ENCODE measurements around the gene SMIM36.

The SMIM36 gene
- 0 reads per million in 3 donors for total RNA-seq

DNA sequence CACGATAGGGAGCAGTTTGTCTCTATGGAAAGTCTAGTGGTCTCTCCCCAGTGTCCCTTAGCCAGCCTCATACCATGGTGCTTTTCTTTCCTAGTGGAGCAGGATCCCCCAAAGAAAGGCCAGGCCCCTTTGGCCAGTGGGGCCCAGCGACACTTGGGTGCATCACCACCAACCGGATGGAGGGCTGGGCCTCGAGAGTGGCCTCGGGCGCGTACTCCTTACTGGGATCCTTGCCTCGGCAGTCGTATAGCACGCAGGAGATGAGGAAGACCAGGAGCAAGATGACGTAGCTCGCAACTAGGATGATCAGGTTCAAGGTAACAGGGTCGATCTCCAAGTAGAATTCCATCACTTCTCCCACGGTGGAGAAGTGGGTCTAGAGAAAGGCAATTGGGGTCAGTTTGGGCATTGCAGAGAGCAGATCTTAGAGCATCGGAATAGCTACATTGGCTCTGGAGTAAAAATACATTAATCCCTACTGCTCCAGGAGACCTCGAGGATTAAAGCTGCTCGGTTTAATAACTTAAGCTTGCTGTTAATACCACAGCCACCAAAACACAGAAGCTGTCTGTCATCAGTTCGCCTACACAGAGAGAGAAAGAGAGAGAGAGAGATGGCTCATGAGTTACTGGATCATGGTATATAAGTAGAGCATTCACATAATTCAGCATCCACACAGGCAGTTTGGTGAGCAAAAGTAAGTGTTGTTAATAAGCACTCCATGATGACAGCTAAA, at the start of gene SMIM36:
Gene SMIM36 (minus strand): TSS at position 467 of the 736 bp plus-strand sequence.
- H3K4me1 ChIP-seq (ENCODE audit: control insufficient read depth, insufficient read depth, low read length, poor library complexity, severe bottlenecking): peaks cover 5% of the 10 kb centered on the region
- no peaks in the 10 kb centered on the region for H3K9me3 ChIP-seq (ENCODE audit: control insufficient read depth, low read length)
- DNase-seq: no peak
- H3K4me3 ChIP-seq (ENCODE audit: insufficient read depth, low read depth, low read length, poor library complexity, severe bottlenecking): no peak within 1 kb of the TSS
- no peaks in the 10 kb centered on the region for H3K27me3 ChIP-seq (replicated peaks; ENCODE audit: control insufficient read depth, insufficient read depth, low read length, poor library complexity, severe bottlenecking)
- H3K27ac ChIP-seq (ENCODE audit: insufficient read depth, low read length, poor library complexity, severe bottlenecking): no peak within 1 kb of the TSS
- H3K36me3 ChIP-seq (ENCODE audit: control insufficient read depth, insufficient read depth, low read length): no peaks in the 10 kb centered on the region

DNA sequence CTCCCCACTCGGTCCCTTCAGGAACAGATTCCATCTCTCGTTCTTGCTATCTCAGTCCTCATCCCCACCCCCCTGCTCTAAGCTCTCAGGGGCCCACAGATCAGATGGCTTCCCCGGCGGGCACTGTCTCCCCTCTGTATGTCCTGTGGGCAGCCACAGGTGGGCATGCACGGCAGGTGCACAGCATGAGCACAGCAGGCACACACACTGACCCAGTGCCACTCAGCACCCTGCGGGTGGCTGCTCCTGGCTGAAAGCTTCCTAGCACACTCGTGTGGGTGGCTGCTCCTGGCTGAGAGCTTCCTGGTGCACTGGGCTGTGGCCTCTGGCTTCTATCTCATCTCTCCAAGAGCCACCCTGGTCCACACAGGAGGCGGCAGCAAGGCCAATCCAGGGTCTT, 44.5 kb upstream of the SMIM36 start:
- Histone ChIP-seq H3K27ac (ENCODE audit: insufficient read depth, low read length, poor library complexity, severe bottlenecking) (no peak overlapping the region), H3K4me3 (ENCODE audit: insufficient read depth, low read depth, low read length, poor library complexity, severe bottlenecking) (no peak overlapping the region), H3K9me3 (ENCODE audit: control insufficient read depth, low read length) (no peaks in the 10 kb centered on the region), H3K4me1 (ENCODE audit: control insufficient read depth, insufficient read depth, low read length, poor library complexity, severe bottlenecking) (no peaks in the 10 kb centered on the region), H3K27me3 (replicated peaks; ENCODE audit: control insufficient read depth, insufficient read depth, low read length, poor library complexity, severe bottlenecking) (no peaks in the 10 kb centered on the region), H3K36me3 (ENCODE audit: control insufficient read depth, insufficient read depth, low read length) (no peaks in the 10 kb centered on the region)
- DNase-seq: no peak

DNA sequence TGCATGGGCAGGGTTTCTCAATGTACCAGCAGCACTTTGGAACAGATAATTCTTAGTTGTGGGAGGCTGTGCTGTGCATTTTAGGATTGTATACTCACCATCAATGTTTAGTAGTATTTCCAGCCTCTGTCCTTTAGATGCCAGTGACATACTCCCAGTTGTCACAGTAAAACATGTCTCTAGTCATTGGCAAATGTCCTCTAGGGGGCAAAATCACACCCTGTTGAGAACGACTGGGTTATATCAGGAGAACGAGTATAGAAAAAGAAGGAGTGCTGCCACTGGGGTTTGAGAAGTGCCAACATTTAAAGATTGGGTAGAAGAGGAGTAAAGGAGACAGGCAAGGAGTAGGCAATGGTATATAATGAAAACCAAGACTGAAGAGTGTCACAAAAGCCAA, 37.9 kb upstream of the SMIM36 start:
- no peaks in the 10 kb centered on the region for H3K36me3 ChIP-seq (ENCODE audit: control insufficient read depth, insufficient read depth, low read length)
- H3K4me3 ChIP-seq (ENCODE audit: insufficient read depth, low read depth, low read length, poor library complexity, severe bottlenecking): no peak overlapping the region
- H3K27ac ChIP-seq (ENCODE audit: insufficient read depth, low read length, poor library complexity, severe bottlenecking): no peak overlapping the region
- no peaks in the 10 kb centered on the region for H3K9me3 ChIP-seq (ENCODE audit: control insufficient read depth, low read length)
- no peaks in the 10 kb centered on the region for H3K4me1 ChIP-seq (ENCODE audit: control insufficient read depth, insufficient read depth, low read length, poor library complexity, severe bottlenecking)
- no peak for DNase-seq
- no peaks in the 10 kb centered on the region for H3K27me3 ChIP-seq (replicated peaks; ENCODE audit: control insufficient read depth, insufficient read depth, low read length, poor library complexity, severe bottlenecking)

DNA sequence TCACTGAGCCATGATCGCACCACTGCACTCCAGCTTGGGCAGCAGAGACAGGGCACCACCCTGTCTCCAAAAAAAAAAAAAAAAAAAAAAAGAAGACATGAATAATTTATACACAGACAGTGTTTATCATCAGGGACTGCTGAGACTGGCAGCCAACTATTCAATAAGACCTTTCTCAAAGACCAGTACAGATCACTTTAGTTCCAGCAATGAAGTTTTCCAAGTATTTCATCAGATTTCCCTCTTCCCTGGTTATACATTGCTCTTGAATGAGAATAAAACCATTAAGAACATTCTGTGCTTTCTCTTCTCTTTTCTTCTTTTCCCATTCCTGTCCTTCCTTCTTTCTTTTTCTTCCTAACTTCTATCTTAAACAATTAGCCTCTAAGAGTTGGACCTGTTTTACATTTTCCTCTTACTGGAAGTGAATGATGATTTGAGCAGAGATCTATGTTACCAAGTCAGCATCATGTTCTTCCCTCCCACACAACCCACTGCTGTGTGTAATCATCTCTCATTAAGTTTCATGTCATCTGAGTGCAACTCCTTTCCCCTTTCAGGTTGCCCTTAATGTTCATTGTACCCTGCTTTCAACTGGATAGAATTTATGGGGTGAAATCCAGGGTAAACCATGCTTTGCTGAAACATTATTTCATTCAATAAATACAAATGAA, 35.9 kb upstream of the SMIM36 start:
- Histone ChIP-seq H3K4me3 (ENCODE audit: insufficient read depth, low read depth, low read length, poor library complexity, severe bottlenecking) (no peak overlapping the region), H3K9me3 (ENCODE audit: control insufficient read depth, low read length) (no peaks in the 10 kb centered on the region), H3K36me3 (ENCODE audit: control insufficient read depth, insufficient read depth, low read length) (no peaks in the 10 kb centered on the region), H3K27ac (ENCODE audit: insufficient read depth, low read length, poor library complexity, severe bottlenecking) (no peak overlapping the region), H3K4me1 (ENCODE audit: control insufficient read depth, insufficient read depth, low read length, poor library complexity, severe bottlenecking) (no peaks in the 10 kb centered on the region), H3K27me3 (replicated peaks; ENCODE audit: control insufficient read depth, insufficient read depth, low read length, poor library complexity, severe bottlenecking) (no peaks in the 10 kb centered on the region)
- DNase-seq: no peak

DNA sequence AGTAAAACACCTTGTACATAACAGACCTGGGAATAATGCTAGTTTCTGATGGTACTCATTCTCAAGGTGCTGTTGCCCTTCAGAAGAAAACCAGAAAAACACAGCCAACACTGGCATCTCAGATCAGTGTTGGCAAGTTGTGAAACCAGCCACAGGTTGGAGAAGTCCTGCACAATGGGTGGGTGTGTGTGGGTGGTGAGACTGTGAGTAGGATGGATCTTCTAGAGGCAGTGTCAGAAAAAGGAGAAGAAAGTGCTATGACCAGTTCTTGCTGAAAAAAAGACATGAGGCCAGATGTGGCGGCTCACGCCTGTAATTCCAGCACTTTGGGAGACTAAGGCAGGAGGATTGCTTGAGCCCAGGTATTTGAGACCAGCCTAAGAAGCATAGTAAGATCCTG, 35.2 kb upstream of the SMIM36 start:
- no peak overlapping the region for H3K4me3 ChIP-seq (ENCODE audit: insufficient read depth, low read depth, low read length, poor library complexity, severe bottlenecking)
- no peak overlapping the region for H3K27ac ChIP-seq (ENCODE audit: insufficient read depth, low read length, poor library complexity, severe bottlenecking)
- H3K36me3 ChIP-seq (ENCODE audit: control insufficient read depth, insufficient read depth, low read length): no peaks in the 10 kb centered on the region
- H3K4me1 ChIP-seq (ENCODE audit: control insufficient read depth, insufficient read depth, low read length, poor library complexity, severe bottlenecking): no peaks in the 10 kb centered on the region
- H3K27me3 ChIP-seq (replicated peaks; ENCODE audit: control insufficient read depth, insufficient read depth, low read length, poor library complexity, severe bottlenecking): no peaks in the 10 kb centered on the region
- DNase-seq: no peak
- no peaks in the 10 kb centered on the region for H3K9me3 ChIP-seq (ENCODE audit: control insufficient read depth, low read length)

DNA sequence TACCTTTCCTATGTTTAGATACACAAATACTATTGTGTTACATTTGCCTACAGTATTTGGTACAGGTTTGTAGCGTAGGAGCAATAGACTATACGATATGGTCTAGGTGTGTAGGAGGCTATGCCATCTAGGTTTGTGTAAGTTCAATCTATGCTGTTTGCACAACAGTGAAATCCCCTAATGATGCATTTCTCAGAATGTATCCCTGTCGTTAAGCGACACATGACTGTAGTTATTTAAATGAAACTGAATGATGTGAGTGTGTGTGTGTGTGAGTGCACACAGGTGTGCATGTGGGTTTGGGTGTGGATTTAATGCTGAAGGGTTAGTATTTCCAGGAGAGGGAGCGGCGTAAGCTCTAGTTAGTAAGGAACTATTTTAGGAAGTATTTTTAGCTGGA, 34.6 kb upstream of the SMIM36 start:
- Histone ChIP-seq H3K9me3 (ENCODE audit: control insufficient read depth, low read length) (no peaks in the 10 kb centered on the region), H3K4me1 (ENCODE audit: control insufficient read depth, insufficient read depth, low read length, poor library complexity, severe bottlenecking) (no peaks in the 10 kb centered on the region), H3K27ac (ENCODE audit: insufficient read depth, low read length, poor library complexity, severe bottlenecking) (no peak overlapping the region), H3K36me3 (ENCODE audit: control insufficient read depth, insufficient read depth, low read length) (no peaks in the 10 kb centered on the region), H3K4me3 (ENCODE audit: insufficient read depth, low read depth, low read length, poor library complexity, severe bottlenecking) (no peak overlapping the region), H3K27me3 (replicated peaks; ENCODE audit: control insufficient read depth, insufficient read depth, low read length, poor library complexity, severe bottlenecking) (no peaks in the 10 kb centered on the region)
- no peak for DNase-seq

DNA sequence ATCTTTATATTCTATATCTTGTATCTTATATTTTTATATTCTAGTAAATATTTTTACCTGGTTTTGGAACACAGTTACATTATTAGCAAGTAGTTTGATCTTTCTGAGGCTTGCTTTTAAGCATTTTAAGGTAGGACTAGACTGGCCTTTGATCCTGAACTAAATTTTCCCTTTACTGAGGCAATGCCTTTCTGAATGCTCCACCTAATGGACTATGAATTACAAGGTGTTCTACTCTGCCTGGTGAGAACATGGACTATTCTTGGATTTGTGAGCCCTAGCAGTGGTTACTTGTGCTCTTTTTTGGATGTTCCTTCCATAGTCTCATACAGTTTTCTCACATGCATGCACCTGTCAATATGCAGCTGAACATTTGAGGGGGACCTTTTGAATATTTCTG, 32.5 kb upstream of the SMIM36 start:
- no peak overlapping the region for H3K4me3 ChIP-seq (ENCODE audit: insufficient read depth, low read depth, low read length, poor library complexity, severe bottlenecking)
- no peaks in the 10 kb centered on the region for H3K27me3 ChIP-seq (replicated peaks; ENCODE audit: control insufficient read depth, insufficient read depth, low read length, poor library complexity, severe bottlenecking)
- H3K36me3 ChIP-seq (ENCODE audit: control insufficient read depth, insufficient read depth, low read length): no peaks in the 10 kb centered on the region
- H3K27ac ChIP-seq (ENCODE audit: insufficient read depth, low read length, poor library complexity, severe bottlenecking): no peak overlapping the region
- DNase-seq: no peak
- no peaks in the 10 kb centered on the region for H3K4me1 ChIP-seq (ENCODE audit: control insufficient read depth, insufficient read depth, low read length, poor library complexity, severe bottlenecking)
- no peaks in the 10 kb centered on the region for H3K9me3 ChIP-seq (ENCODE audit: control insufficient read depth, low read length)

DNA sequence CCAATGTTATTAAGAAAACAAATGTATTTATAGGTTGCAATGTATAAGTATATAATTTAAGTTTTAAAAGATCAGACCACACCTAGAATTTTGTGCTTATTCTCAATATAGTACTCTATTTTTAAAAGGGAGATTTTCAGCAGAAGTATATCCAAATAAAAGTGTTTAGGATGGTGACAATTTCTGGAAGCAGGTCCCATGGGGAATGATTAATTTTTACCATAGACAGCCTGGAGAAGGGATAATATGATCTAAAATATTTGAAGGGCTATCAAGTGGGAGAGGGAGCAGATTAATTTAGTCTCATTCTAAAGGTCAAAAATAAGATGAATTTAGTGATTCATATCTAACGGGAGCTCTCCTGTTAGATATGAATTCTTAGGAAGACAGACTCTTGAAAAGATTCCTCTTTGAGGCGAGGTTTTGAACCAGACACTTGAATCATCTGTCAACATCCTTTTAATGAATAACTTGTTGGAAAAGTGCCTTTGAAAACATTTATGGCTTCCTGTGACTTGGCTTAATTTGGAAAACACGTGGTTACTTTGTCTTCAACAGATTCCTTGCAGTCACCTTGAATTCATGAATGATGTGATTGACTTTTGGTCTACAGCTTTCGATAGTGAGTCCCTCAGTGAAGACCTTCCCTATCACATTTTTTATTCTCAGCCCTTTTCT, 29.3 kb upstream of the SMIM36 start:
- Histone ChIP-seq H3K36me3 (ENCODE audit: control insufficient read depth, insufficient read depth, low read length) (no peaks in the 10 kb centered on the region), H3K4me1 (ENCODE audit: control insufficient read depth, insufficient read depth, low read length, poor library complexity, severe bottlenecking) (no peaks in the 10 kb centered on the region), H3K4me3 (ENCODE audit: insufficient read depth, low read depth, low read length, poor library complexity, severe bottlenecking) (no peak overlapping the region), H3K9me3 (ENCODE audit: control insufficient read depth, low read length) (no peaks in the 10 kb centered on the region), H3K27me3 (replicated peaks; ENCODE audit: control insufficient read depth, insufficient read depth, low read length, poor library complexity, severe bottlenecking) (no peaks in the 10 kb centered on the region), H3K27ac (ENCODE audit: insufficient read depth, low read length, poor library complexity, severe bottlenecking) (no peak overlapping the region)
- no peak for DNase-seq

DNA sequence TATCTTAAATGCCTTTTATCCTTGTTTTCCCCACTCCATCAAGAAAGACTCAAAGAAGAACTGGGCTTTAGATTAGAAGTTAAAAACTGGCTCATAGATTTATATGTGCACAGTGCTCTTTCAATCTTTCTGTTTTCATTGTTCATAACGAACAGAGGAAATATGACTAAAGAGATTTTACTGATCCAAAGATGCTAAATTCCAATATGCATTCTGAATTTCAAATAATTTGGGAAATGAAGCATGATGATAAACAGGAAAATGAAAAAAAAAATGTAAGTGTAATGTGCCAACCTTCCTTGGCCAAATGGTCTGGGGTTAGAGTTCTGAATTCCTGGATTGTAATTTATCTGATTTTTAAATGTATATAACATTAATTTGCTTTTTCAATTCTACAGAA, 25.0 kb upstream of the SMIM36 start:
- no peaks in the 10 kb centered on the region for H3K4me1 ChIP-seq (ENCODE audit: control insufficient read depth, insufficient read depth, low read length, poor library complexity, severe bottlenecking)
- H3K4me3 ChIP-seq (ENCODE audit: insufficient read depth, low read depth, low read length, poor library complexity, severe bottlenecking): no peak overlapping the region
- H3K27me3 ChIP-seq (replicated peaks; ENCODE audit: control insufficient read depth, insufficient read depth, low read length, poor library complexity, severe bottlenecking): no peaks in the 10 kb centered on the region
- H3K9me3 ChIP-seq (ENCODE audit: control insufficient read depth, low read length): no peaks in the 10 kb centered on the region
- H3K36me3 ChIP-seq (ENCODE audit: control insufficient read depth, insufficient read depth, low read length): no peaks in the 10 kb centered on the region
- no peak for DNase-seq
- H3K27ac ChIP-seq (ENCODE audit: insufficient read depth, low read length, poor library complexity, severe bottlenecking): no peak overlapping the region

DNA sequence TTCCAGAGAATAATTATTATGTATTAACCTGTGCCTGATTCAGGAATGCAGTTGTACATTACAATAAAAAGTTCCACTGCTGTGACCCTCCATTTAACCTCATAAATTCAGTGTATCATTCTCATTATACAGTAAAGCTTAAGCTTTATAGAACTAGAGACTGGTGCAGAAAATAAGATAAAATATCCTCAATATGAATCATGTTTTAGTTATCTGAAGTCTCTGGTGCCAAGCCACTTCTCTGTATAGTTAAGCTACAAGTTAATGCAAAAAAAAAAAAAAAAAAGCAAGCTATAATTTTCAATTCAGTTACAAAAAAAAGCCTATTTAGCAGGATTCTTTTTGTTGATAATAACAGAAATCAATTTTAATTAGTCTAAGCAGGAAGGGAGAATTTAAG, 22.4 kb upstream of the SMIM36 start:
- no peaks in the 10 kb centered on the region for H3K27me3 ChIP-seq (replicated peaks; ENCODE audit: control insufficient read depth, insufficient read depth, low read length, poor library complexity, severe bottlenecking)
- H3K4me1 ChIP-seq (ENCODE audit: control insufficient read depth, insufficient read depth, low read length, poor library complexity, severe bottlenecking): no peaks in the 10 kb centered on the region
- no peak for DNase-seq
- H3K9me3 ChIP-seq (ENCODE audit: control insufficient read depth, low read length): no peaks in the 10 kb centered on the region
- no peak overlapping the region for H3K27ac ChIP-seq (ENCODE audit: insufficient read depth, low read length, poor library complexity, severe bottlenecking)
- H3K36me3 ChIP-seq (ENCODE audit: control insufficient read depth, insufficient read depth, low read length): no peaks in the 10 kb centered on the region
- H3K4me3 ChIP-seq (ENCODE audit: insufficient read depth, low read depth, low read length, poor library complexity, severe bottlenecking): no peak overlapping the region

Data from effector memory CD4-positive, alpha-beta T cell (primary cell).